ENCODE data around the gene PLLP.

The PLLP gene

DNA sequence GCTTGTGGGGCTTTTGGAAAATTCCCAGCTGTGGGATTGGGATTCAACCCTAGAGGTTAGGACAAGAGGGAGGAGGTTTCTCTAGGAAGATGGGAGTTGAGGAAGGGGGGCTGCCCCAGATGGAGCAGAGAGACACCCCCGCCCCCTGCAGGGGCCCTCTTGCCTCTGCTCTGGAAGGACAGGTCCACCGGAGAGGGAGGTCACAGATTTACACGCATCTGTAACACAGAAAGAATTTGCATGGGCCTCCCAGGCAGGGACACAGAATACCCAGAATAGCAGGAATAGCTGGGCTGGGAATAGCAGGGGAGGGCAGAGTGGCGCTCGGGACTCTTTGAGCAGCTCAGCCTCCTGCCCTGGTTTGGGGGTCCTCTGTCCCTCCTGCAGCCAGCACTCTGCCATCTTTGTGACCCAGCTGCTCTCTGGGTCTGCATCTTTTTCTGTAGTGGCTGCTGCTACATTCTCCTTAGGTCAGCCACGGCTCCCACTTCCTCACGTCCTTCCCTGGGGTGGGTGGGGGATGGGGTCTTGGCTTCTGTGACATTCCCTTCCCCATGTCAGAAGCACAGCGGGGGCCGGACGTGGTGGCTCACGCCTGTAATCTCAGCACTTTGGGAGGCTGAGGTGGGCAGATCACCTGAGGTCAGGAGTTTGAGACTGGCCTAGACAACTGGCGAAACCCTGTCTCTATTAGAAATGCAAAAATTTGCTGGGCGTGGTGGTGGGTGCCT is 33.9 kb upstream of the PLLP start:
- TF ChIP-seq, protein P1, sequence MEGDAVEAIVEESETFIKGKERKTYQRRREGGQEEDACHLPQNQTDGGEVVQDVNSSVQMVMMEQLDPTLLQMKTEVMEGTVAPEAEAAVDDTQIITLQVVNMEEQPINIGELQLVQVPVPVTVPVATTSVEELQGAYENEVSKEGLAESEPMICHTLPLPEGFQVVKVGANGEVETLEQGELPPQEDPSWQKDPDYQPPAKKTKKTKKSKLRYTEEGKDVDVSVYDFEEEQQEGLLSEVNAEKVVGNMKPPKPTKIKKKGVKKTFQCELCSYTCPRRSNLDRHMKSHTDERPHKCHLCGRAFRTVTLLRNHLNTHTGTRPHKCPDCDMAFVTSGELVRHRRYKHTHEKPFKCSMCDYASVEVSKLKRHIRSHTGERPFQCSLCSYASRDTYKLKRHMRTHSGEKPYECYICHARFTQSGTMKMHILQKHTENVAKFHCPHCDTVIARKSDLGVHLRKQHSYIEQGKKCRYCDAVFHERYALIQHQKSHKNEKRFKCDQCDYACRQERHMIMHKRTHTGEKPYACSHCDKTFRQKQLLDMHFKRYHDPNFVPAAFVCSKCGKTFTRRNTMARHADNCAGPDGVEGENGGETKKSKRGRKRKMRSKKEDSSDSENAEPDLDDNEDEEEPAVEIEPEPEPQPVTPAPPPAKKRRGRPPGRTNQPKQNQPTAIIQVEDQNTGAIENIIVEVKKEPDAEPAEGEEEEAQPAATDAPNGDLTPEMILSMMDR (IDR thresholded peaks at IDR 0.05), result no peak

DNA sequence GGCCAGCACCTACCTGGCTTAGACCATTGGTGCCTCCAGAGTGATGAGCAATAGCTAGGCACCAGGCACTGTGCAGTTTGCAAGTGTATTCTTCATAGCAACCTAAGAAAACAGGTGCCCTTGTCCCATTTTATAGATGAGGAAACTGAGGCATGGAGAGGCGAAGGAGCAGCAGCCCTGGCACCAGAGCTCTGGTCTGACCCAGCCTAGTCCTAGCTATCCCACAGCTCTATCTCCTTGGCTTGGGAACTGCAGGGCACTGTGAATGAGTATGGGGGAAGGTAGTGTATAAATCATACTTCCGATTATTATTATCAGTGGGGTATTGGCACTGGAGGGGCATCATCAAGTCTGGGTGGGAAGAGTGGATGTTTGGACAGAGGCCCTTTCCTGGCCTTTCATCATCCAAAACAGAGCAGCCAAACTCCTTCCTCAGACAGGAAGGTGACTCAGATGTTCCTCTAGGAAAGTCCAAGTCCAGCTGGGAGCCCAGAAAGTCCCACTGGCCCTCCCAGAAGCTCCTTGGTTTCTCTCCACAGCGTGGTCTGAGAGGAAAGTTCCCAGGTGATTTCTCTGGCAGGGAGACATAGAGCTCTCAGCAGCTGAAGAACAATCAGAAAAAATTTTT is 32.0 kb upstream of the PLLP start:
- TF ChIP-seq, protein P1 (IDR thresholded peaks at IDR 0.05), result no peak

DNA sequence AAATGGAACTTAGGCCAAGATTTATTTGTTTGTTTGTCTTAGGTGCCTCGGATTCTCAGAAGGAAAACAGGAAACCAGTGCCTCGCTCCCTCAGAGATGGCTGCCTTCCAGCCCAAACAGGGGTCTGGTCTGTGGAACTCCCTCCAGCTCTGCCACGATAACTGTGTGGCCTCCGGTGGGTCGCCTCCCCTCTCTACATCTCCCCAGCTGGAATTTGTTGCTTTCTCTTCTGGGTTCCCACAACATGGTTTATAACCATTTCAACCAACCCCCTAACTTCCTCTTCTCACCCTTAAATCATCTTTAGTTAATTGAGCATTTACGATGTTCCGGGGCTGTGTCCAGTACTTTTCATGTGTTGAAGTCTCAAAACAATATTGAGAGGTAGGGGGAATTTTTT is 30.9 kb upstream of the PLLP start:
- TF ChIP-seq, protein P1 (IDR thresholded peaks at IDR 0.05), result no peak

DNA sequence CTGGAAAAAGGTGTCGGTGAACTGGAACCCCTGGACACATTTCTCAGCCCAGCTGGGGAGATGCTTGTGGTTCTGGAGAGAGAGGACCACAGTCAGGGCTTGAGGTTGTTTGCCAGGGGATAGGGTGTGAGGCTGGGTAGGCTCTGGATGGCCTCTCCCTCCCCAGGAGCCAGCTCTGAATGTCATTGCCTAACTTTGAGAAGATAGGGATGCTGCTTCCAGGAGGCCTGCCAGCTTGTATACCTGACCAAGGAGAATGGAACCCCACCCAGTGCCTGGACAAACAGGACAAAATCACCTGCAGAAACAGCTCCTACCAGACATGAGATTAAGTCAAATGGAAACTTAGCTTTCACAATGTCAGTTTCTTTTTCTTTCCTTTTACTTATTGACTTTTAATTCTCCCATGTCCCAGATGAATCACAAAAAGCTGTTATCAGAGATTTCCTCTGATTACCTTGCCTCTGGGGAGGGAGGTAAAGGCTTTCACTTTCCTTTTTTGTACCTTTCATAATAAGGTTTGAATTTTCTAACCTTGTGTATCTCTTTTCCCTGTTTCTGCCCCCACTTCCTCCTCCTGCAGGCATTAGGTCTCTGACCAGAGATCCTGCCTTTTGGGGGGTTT is 29.8 kb upstream of the PLLP start:
- TF ChIP-seq, protein P1 (IDR thresholded peaks at IDR 0.05), result no peak

DNA sequence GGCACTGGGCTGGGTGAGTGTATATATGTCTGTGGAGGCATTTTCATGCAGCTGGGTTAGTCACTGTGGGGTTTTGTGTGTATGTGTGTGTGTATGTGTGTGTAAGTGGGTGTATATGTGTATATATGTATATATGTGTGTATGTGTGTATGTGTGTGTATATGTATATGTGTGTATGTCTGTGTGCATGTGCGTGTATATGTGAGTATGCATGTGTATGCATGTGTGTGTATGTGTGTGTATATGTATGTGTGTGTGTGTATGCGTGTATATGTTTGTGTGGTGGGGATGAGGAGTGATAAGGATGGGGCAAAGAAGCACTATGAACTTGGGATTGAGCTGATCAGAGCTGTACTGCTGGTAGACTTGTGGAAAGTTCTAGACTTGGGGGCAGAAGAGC is 29.0 kb upstream of the PLLP start:
- TF ChIP-seq, protein P1 (IDR thresholded peaks at IDR 0.05), result no peak

DNA sequence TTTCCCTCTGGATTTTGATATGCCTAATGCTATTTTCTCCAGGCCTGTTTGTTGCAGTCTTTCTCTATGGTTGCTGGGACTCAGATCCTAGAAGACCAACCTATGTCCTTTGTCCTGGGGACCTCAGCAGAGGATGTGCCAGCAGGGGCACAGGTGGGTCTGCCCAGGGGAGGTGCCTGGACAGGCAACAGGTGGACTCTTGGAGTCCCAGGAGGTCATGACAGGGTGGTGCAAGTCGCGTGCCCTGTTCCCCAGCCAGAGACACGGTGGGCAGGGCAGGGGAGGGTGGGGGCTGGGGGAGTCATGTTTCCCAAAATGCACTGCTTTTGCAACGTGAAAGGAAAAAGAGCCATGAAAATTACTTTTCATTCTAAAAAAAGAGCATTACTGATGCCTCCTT is 26.3 kb upstream of the PLLP start:
- TF ChIP-seq, protein P1 (IDR thresholded peaks at IDR 0.05), result no peak

DNA sequence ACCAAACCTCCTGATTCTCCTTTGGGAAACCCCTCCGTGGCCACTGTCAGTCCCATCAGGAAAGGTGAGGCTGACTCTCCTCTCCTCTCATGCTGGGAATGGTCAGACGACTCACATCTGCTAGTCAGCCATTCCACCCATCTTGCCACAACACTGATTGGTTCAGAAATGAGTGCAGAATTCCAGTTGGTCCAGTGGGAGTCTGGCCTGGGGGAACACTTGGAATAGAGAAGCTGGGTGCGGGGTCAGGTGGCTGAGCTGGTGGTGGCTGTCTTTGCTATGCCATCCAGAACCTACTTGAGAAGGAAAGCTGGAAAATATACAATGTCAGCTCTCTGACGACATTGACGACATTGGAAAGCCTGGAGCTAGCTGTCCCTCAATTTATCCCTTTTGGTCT is 23.6 kb upstream of the PLLP start:
- TF ChIP-seq, protein P1 (IDR thresholded peaks at IDR 0.05), result no peak
